Fibroblast of pulmonary artery (primary cell): ENCODE measurements around the gene SEC16B.

ENCODE experiments used
- DNase-seq: peaks from one replicate; pipeline ENCODE4 v3.0.0-alpha.2; 2010; ENCODE audit warnings: low read depth
- H3K4me3 ChIP-seq: replicated peaks from 2 replicates; pipeline ENCODE4 v1.5.1; 2011; ENCODE audit warnings: low read depth, mild to moderate bottlenecking, control low read depth, low read length, moderate library complexity
- CTCF ChIP-seq: IDR thresholded peaks from 2 replicates; pipeline ENCODE4 v1.5.1; 2011; ENCODE audit warnings: mild to moderate bottlenecking, control low read depth, low read length, inconsistent platforms; ENCODE audit errors: missing control alignments

SEC16B gene

GRCh38 chr1:177915641-177916040 lies 54.2 kb downstream of the SEC16B start:
- no peak overlapping the region for H3K4me3 ChIP-seq
- TF ChIP-seq CTCF = no peak
- no peak for DNase-seq

DNA sequence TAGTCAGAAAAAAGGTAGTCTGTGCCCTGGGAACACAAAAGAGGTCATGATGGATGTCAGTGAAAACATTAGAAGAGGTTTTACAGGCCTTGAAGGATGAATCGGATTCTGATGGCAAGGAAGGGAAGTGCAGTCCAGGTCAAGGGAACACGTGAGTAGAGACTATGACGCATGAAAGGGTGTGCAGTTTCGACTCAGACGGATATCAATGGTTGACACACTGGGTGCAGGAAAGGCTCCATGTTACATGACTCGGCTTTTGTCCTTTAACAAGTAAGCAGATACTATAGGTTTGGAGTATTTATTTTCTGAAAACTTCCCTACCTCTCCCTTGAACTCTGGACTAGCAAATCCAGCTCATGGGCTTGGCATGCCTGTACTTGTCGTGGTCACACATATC lies 55.3 kb downstream of the SEC16B start:
- peak; percentile 10 for DNase-seq
- no peak for TF ChIP-seq CTCF
- no peak overlapping the region for H3K4me3 ChIP-seq

GRCh38 chr1:177913762-177914540 lies 55.9 kb downstream of the SEC16B start:
- H3K4me3 ChIP-seq = no peak overlapping the region
- peak; percentile 47 for DNase-seq
- TF ChIP-seq CTCF = peak; percentile 62

DNA sequence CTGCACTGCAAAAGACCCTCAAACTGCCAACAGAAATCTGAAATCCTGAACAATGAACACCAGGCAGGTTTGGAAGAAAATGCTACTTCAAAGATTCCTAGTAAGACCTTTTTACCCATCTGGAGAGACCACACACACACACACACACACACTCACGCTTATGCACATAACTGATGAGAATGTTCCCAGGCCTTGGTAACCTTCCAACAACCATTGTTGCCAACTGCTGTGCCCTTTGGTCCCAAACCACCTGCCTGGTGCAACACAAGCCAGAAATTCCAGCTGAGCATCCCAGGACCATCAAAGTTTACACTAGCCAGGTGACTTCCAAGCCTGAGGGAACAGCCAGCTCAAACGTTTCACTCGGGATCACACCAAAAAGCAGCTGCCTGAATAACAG lies 56.9 kb downstream of the SEC16B start:
- H3K4me3 ChIP-seq = no peak overlapping the region
- DNase-seq = no peak
- no peak for TF ChIP-seq CTCF

DNA sequence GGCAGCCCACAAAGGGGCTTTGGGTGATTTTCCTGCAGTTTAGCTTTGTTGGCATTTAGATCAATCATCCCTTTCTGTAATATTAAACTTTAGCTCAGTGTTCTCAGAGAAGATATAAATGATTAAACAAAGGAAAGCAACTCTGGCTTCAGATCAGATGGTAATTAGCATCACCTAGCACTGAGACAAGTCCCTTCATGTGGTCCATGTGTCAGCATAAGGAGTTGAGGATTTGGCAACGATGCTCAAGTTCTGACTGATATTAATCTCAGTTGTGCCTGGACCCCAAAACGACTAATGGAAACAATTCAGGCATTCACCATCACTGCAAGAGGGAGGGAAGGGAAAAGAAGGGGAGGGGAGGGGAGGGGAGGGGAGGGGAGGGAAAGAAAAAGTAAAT lies 60.4 kb downstream of the SEC16B start:
- no peak for TF ChIP-seq CTCF
- no peak for DNase-seq
- no peak overlapping the region for H3K4me3 ChIP-seq

DNA sequence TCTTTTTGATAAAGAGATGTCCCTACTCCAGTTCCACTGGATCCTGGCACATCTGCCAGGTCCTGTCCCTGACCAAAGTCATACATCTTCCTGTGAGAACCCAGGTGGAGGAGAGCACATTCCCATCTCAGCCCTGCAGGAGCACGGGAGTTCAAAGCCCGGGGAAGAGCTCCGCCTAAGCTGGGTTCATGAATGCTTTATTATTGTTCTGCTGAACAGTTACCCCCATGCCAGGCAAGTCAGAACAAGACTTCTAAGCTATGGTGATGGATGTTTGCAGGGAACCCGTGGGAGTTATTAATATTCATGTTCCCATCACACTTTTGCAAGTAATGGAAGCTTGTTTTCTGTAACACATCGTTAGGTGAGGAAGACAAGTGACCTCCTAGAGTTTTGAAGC lies 62.9 kb downstream of the SEC16B start:
- no peak for DNase-seq
- no peak for TF ChIP-seq CTCF
- H3K4me3 ChIP-seq = no peak overlapping the region

GRCh38 chr1:177905686-177906085 lies 64.2 kb downstream of the SEC16B start:
- no peak overlapping the region for H3K4me3 ChIP-seq
- DNase-seq = no peak
- no peak for TF ChIP-seq CTCF
